ENCODE results near the gene RARRES2. TPM values are rescaled to one million over a fixed set of nuclear protein-coding genes. Genes with fewer than 3 reads are reported as not detected.
A peak's percentile ranks its signal among the peaks of the same experiment; 100 is the strongest.

The RARRES2 gene
- total and polyA plus RNA-seq, 12 donors = 132 to 7,984 (median 3,315) TPM

- peak overlapping the region in 4 of 5 donors; percentile 8 to 91 (median 88) for H3K27ac ChIP-seq
- no peaks in the 10 kb centered on the region for H3K9me3 ChIP-seq (replicated peaks in 1 of 3)
- TF ChIP-seq POLR2A (IDR thresholded peaks at IDR 0.05) (no peak), CTCF (IDR thresholded peaks at IDR 0.05) (no peak)
- no peaks in the 10 kb centered on the region for H3K27me3 ChIP-seq
- H3K4me3 ChIP-seq = no peak overlapping the region
- peaks cover 0 to 30% of the 10 kb centered on the region in 2 donors for H3K36me3 ChIP-seq (replicated peaks in 1 of 2)
- peaks cover 29 to 48% of the 10 kb centered on the region in 2 donors for H3K4me1 ChIP-seq (replicated peaks in 1 of 2)
- DNase-seq = peak in 2 of 7 donors; percentile 38 to 43
- 77 to 86% (median 84%) methylated on average over 4 to 6 of the region's 6 CpGs for WGBS, 4 donors
- intact Hi-C loops (cut with DNase I) = loop anchor here in 1 of 2 donors (5.0 kb wide), 1 partner anchor 35 kb away; no protein-coding TSS in a partner anchor
Measured at GRCh38 chr7:150337659-150338081, 3.8 kb downstream of the RARRES2 start.

- Histone ChIP-seq H3K36me3 (replicated peaks in 1 of 2) (peaks cover 0 to 32% of the 10 kb centered on the region in 2 donors), H3K9me3 (replicated peaks in 1 of 3) (no peaks in the 10 kb centered on the region), H3K27me3 (no peaks in the 10 kb centered on the region), H3K27ac (peak overlapping the region in 4 of 5 donors; percentile 8 to 91 (median 88)), H3K4me1 (replicated peaks in 1 of 2) (peaks cover 29 to 47% of the 10 kb centered on the region in 2 donors), H3K4me3 (no peak overlapping the region)
- TF ChIP-seq POLR2A (IDR thresholded peaks at IDR 0.05) (peak in 1 of 2 donors; percentile 3), CTCF (IDR thresholded peaks at IDR 0.05) (no peak)
- 74 to 89% (median 82%) methylated on average over 4 to 18 of the region's 18 CpGs for WGBS, 4 donors
- intact Hi-C loops (cut with DNase I) = loop anchor here in 1 of 2 donors (5.0 kb wide), 1 partner anchor 35 kb away; no protein-coding TSS in a partner anchor
- peak in 4 of 7 donors; percentile 45 to 65 (median 53) for DNase-seq
Measured at GRCh38 chr7:150337179-150337578, 4.2 kb downstream of the RARRES2 start.

GRCh38 chr7:150336746-150337145 lies 4.7 kb downstream of the RARRES2 start:
- DNase-seq = peak in 4 of 7 donors; percentile 31 to 64 (median 56)
- 91 to 100% (median 94%) methylated on average over 1 to 14 of the region's 14 CpGs for WGBS, 4 donors
- intact Hi-C loops (cut with DNase I) = loop anchor here in 1 of 2 donors (5.0 kb wide), 1 partner anchor 36 kb away; no protein-coding TSS in a partner anchor
- Histone ChIP-seq H3K4me1 (replicated peaks in 1 of 2) (peaks cover 29 to 43% of the 10 kb centered on the region in 2 donors), H3K27ac (peak overlapping the region in 3 of 5 donors; percentile 87 to 91 (median 90)), H3K4me3 (no peak overlapping the region), H3K36me3 (replicated peaks in 1 of 2) (peaks cover 0 to 35% of the 10 kb centered on the region in 2 donors), H3K27me3 (no peaks in the 10 kb centered on the region), H3K9me3 (replicated peaks in 1 of 3) (no peaks in the 10 kb centered on the region)
- TF ChIP-seq CTCF (IDR thresholded peaks at IDR 0.05) = no peak
- no peak for TF ChIP-seq POLR2A (IDR thresholded peaks at IDR 0.05)

GRCh38 chr7:150335774-150336112 lies 5.7 kb downstream of the RARRES2 start:
- intact Hi-C loops (cut with DNase I) = loop anchor here in 1 of 2 donors (5.0 kb wide), 1 partner anchor 37 kb away; no protein-coding TSS in a partner anchor
- TF ChIP-seq POLR2A (IDR thresholded peaks at IDR 0.05) (peak in 1 of 2 donors; percentile 26), CTCF (IDR thresholded peaks at IDR 0.05) (no peak)
- H3K4me3 ChIP-seq = no peak overlapping the region
- peak overlapping the region in 4 of 5 donors; percentile 20 to 91 (median 88) for H3K27ac ChIP-seq
- peaks cover 29 to 42% of the 10 kb centered on the region in 2 donors for H3K4me1 ChIP-seq (replicated peaks in 1 of 2)
- H3K27me3 ChIP-seq = no peaks in the 10 kb centered on the region
- H3K36me3 ChIP-seq (replicated peaks in 1 of 2) = peaks cover 0 to 36% of the 10 kb centered on the region in 2 donors
- 46 to 61% (median 48%) methylated on average over 6 of the region's 6 CpGs for WGBS, 4 donors
- no peaks in the 10 kb centered on the region for H3K9me3 ChIP-seq (replicated peaks in 1 of 3)
- DNase-seq = peak in 6 of 7 donors; percentile 55 to 71 (median 62)
